Left lung (tissue), 10 donors: ENCODE data around the gene NTMT2. TPM values are rescaled to one million over a fixed set of nuclear protein-coding genes. Genes with fewer than 3 reads are reported as not detected.

Source experiments
- ATAC-seq: fragments of 200-7000 bp; cut with Tn5 transposase; one replicate; pipeline ENCODE4 v1.9.1; 2020; ENCODE audit warnings: moderate library complexity
- DNase-seq, 4 donors: peaks; one replicate each; pipeline ENCODE4 v3.0.0-alpha.2; 2013 to 2020
- H3K27ac ChIP-seq, 2 donors: fragments of 200-600 bp; sonication (generic) in 1 of 2; one replicate each; pipeline versions ENCODE4 v1.5.0 to v1.8.0; 2020 to 2021
- H3K27me3 ChIP-seq, 2 donors: fragments of 200-600 bp; sonication (generic) in 1 of 2; one replicate each; pipeline versions ENCODE4 v1.5.0 to v1.8.0; 2020 to 2021
- H3K36me3 ChIP-seq, 2 donors: fragments of 200-600 bp; sonication (generic) in 1 of 2; one replicate each; pipeline versions ENCODE4 v1.5.0 to v1.8.0; 2020 to 2021
- H3K4me1 ChIP-seq, 2 donors: fragments of 200-600 bp; one replicate each; pipeline ENCODE4 v1.8.0; 2021
- H3K4me3 ChIP-seq, 2 donors: fragments of 200-600 bp; sonication (generic) in 1 of 2; one replicate each; pipeline versions ENCODE4 v1.5.0 to v1.8.0; 2020 to 2021; ENCODE audit warnings: mild to moderate bottlenecking in 1 of 2
- H3K9me3 ChIP-seq, 2 donors: fragments of 200-600 bp; sonication (generic) in 1 of 2; one replicate each; pipeline versions ENCODE4 v1.5.0 to v1.8.0; 2020 to 2021
- CTCF ChIP-seq, 2 donors: fragments of 200-600 bp; sonication (generic) in 1 of 2; IDR thresholded peaks; one replicate each; pipeline versions ENCODE4 v1.5.0 to v1.8.0; 2021; ENCODE audit warnings: antibody characterized with exemption in 2 of 2
- intact Hi-C, 2 donors: fragments of 100-400 bp; cut with DNase I; formaldehyde crosslinking; loops; one replicate each; pipeline versions ENCODE4 v1.11.2 to v1.14.2; 2022
- polyA plus RNA-seq, 6 donors: library from polyadenylated mRNA; unstranded; fragments of 120-200 nt; gene quantifications; one replicate each; pipeline ENCODE4 v1.2.1, GENCODE V29; 2013; ENCODE audit not compliant: insufficient read length in 6 of 6
- total RNA-seq, 2 donors: library from RNA; stranded (reverse); fragmentation: NEBNext Ultra II Directional; extraction: Animal tissue kit (Norgen Biotek cat#: 25700); gene quantifications; one replicate each; pipeline ENCODE4 v1.2.1, GENCODE V29; 2021
- donor health status: DM: no; HTN: yes; CAD: no.
- donor health status: DM: no; HTN: no; CAD: no.

The NTMT2 gene
- total and polyA plus RNA-seq, 8 donors = not detected

- DNase-seq (no peak), ATAC-seq (no peak)
- H3K4me3 ChIP-seq = no peak overlapping the region
- peaks cover 0 to 2% of the 10 kb centered on the region in 2 donors for H3K9me3 ChIP-seq
- no peak for TF ChIP-seq CTCF (IDR thresholded peaks at IDR 0.05)
- no peaks in the 10 kb centered on the region for H3K36me3 ChIP-seq
- intact Hi-C loops = no loop called here
- no peak overlapping the region for H3K27ac ChIP-seq
- no peaks in the 10 kb centered on the region for H3K27me3 ChIP-seq
- H3K4me1 ChIP-seq = no peaks in the 10 kb centered on the region
Observed at GRCh38 chr1:170155055-170155454, 9.3 kb downstream of the NTMT2 start.

- H3K9me3 ChIP-seq = peaks cover 0 to 2% of the 10 kb centered on the region in 2 donors
- TF ChIP-seq CTCF (IDR thresholded peaks at IDR 0.05) = no peak
- DNase-seq = no peak
- no peak for ATAC-seq
- H3K27me3 ChIP-seq = no peaks in the 10 kb centered on the region
- intact Hi-C loops = no loop called here
- no peak overlapping the region for H3K27ac ChIP-seq
- H3K4me3 ChIP-seq = no peak overlapping the region
- no peaks in the 10 kb centered on the region for H3K4me1 ChIP-seq
- no peaks in the 10 kb centered on the region for H3K36me3 ChIP-seq
Observed at GRCh38 chr1:170156594-170156993, 10.8 kb downstream of the NTMT2 start.

DNA sequence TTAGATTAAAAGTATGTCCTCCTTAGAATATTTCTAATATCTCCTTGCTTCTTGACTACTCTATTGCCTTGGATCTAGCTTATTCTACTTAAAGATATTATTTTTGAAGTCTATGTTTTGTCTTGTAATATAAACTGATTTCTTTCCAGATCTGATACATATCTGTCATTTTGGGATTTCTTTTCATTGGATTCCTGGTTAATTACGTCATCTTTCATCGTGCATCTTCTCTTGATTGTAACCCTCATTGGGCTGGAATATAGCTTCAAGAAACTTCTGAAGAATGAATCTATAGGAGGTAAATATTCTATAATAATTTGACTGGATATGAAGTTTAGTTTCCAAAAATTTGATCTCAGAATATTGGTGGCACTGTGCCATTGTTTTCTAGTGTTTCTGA is 12.1 kb downstream of the NTMT2 start:
- DNase-seq = no peak
- TF ChIP-seq CTCF (IDR thresholded peaks at IDR 0.05) = no peak
- no peaks in the 10 kb centered on the region for H3K36me3 ChIP-seq
- no peaks in the 10 kb centered on the region for H3K27me3 ChIP-seq
- H3K4me3 ChIP-seq = no peak overlapping the region
- H3K27ac ChIP-seq = no peak overlapping the region
- peaks cover 0 to 2% of the 10 kb centered on the region in 2 donors for H3K9me3 ChIP-seq
- H3K4me1 ChIP-seq = no peaks in the 10 kb centered on the region
- ATAC-seq = no peak
- intact Hi-C loops = no loop called here

GRCh38 chr1:170162459-170163246 is 16.9 kb downstream of the NTMT2 start:
- ATAC-seq (no peak), DNase-seq (peak in 1 of 4 donors; percentile 43)
- Histone ChIP-seq H3K4me3 (no peak overlapping the region), H3K27me3 (no peaks in the 10 kb centered on the region), H3K36me3 (no peaks in the 10 kb centered on the region), H3K27ac (no peak overlapping the region), H3K9me3 (no peaks in the 10 kb centered on the region), H3K4me1 (no peaks in the 10 kb centered on the region)
- no peak for TF ChIP-seq CTCF (IDR thresholded peaks at IDR 0.05)
- intact Hi-C loops = no loop called here

GRCh38 chr1:170164103-170164763 is 18.5 kb downstream of the NTMT2 start:
- Histone ChIP-seq H3K4me1 (no peaks in the 10 kb centered on the region), H3K9me3 (no peaks in the 10 kb centered on the region), H3K36me3 (no peaks in the 10 kb centered on the region), H3K4me3 (no peak overlapping the region), H3K27ac (no peak overlapping the region), H3K27me3 (no peaks in the 10 kb centered on the region)
- intact Hi-C loops = no loop called here
- no peak for ATAC-seq
- no peak for TF ChIP-seq CTCF (IDR thresholded peaks at IDR 0.05)
- DNase-seq = no peak
